DND-41 (cell line): Measurements from ENCODE around the gene HTR1A.

Experiments used
- ATAC-seq: fragments of 200-7000 bp; cut with Tn5 transposase; 3 replicates; pipeline ENCODE4 v1.9.1; 2021; ENCODE audit warnings: low read depth; ENCODE audit not compliant: insufficient read depth
- DNase-seq: peaks from one replicate; pipeline ENCODE4 v3.0.0-alpha.2; 2020
- H2AFZ ChIP-seq: 2 replicates; pipeline ENCODE4 v1.6.0; 2012; ENCODE audit warnings: low read depth, low read length
- H3K27ac ChIP-seq: 2 replicates; pipeline ENCODE4 v1.5.1; 2012; ENCODE audit warnings: low read length, inconsistent platforms
- H3K27me3 ChIP-seq: fragments of 200-600 bp; sonication (generic); 2 replicates; pipeline ENCODE4 v1.6.0; 2012; ENCODE audit warnings: low read length, mild to moderate bottlenecking, inconsistent platforms; ENCODE audit not compliant: insufficient read depth, poor library complexity
- H3K36me3 ChIP-seq: 2 replicates; pipeline ENCODE4 v1.5.1; 2012; ENCODE audit warnings: low read length, inconsistent platforms; ENCODE audit not compliant: insufficient read depth
- H3K4me1 ChIP-seq: 2 replicates; pipeline ENCODE4 v1.5.1; 2012; ENCODE audit warnings: mild to moderate bottlenecking, low read length; ENCODE audit not compliant: insufficient read depth
- H3K4me2 ChIP-seq: 2 replicates; pipeline ENCODE4 v1.6.0; 2012; ENCODE audit warnings: mild to moderate bottlenecking, moderate library complexity, low read length, inconsistent platforms; ENCODE audit not compliant: insufficient read depth
- H3K4me3 ChIP-seq, 2 experiments: fragments of 200-600 bp in 1 of 2; shearing (Covaris generic) in 1 of 2; 2 replicates each; pipeline ENCODE4 v1.5.1; 2012 to 2016; ENCODE audit warnings: inconsistent platforms in 2 of 2, low read length in 2 of 2, mild to moderate bottlenecking in 2 of 2, low read depth in 1 of 2, moderate library complexity in 1 of 2
- H3K79me2 ChIP-seq: 2 replicates; pipeline ENCODE4 v1.6.0; 2012; ENCODE audit warnings: low read length, inconsistent platforms; ENCODE audit not compliant: insufficient read depth
- H3K9ac ChIP-seq: 2 replicates; pipeline ENCODE4 v1.6.0; 2012; ENCODE audit warnings: low read depth, mild to moderate bottlenecking, inconsistent platforms, low read length, moderate library complexity
- H3K9me3 ChIP-seq: 2 replicates; pipeline ENCODE4 v1.5.1; 2012; ENCODE audit warnings: low read length, moderate library complexity, mild to moderate bottlenecking, inconsistent platforms; ENCODE audit not compliant: insufficient read depth, severe bottlenecking
- H4K20me1 ChIP-seq: 2 replicates; pipeline ENCODE4 v1.6.0; 2012; ENCODE audit warnings: low read length; ENCODE audit not compliant: insufficient read depth
- EZH2 ChIP-seq: IDR thresholded peaks from 3 replicates; pipeline ENCODE4 v1.6.1; 2012; ENCODE audit warnings: borderline replicate concordance, low read depth, mild to moderate bottlenecking, moderate library complexity, low read length, inconsistent platforms; ENCODE audit not compliant: severe bottlenecking
- TF ChIP-seq, protein P1 (sequence below): IDR thresholded peaks from 2 replicates; pipeline ENCODE4 v1.5.1; 2012; ENCODE audit warnings: borderline replicate concordance, low read length, moderate library complexity, mild to moderate bottlenecking; ENCODE audit not compliant: poor library complexity, severe bottlenecking; ENCODE audit errors: extremely low read depth

Gene HTR1A

GRCh38 chr5:63953217-63953616, 9.0 kb downstream of the HTR1A start:
- H3K27ac ChIP-seq, result no peak overlapping the region
- H3K9me3 ChIP-seq, result no peaks in the 10 kb centered on the region
- H2AFZ ChIP-seq, result no peak overlapping the region
- no peaks in the 10 kb centered on the region for H3K4me1 ChIP-seq
- H3K79me2 ChIP-seq, result no peaks in the 10 kb centered on the region
- H4K20me1 ChIP-seq, result no peaks in the 10 kb centered on the region
- H3K4me3 ChIP-seq, result no peak overlapping the region
- no peak for TF ChIP-seq EZH2
- TF ChIP-seq, protein P1, sequence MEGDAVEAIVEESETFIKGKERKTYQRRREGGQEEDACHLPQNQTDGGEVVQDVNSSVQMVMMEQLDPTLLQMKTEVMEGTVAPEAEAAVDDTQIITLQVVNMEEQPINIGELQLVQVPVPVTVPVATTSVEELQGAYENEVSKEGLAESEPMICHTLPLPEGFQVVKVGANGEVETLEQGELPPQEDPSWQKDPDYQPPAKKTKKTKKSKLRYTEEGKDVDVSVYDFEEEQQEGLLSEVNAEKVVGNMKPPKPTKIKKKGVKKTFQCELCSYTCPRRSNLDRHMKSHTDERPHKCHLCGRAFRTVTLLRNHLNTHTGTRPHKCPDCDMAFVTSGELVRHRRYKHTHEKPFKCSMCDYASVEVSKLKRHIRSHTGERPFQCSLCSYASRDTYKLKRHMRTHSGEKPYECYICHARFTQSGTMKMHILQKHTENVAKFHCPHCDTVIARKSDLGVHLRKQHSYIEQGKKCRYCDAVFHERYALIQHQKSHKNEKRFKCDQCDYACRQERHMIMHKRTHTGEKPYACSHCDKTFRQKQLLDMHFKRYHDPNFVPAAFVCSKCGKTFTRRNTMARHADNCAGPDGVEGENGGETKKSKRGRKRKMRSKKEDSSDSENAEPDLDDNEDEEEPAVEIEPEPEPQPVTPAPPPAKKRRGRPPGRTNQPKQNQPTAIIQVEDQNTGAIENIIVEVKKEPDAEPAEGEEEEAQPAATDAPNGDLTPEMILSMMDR, result no peak
- H3K36me3 ChIP-seq, result no peaks in the 10 kb centered on the region
- DNase-seq (no peak), ATAC-seq (no peak)
- H3K9ac ChIP-seq, result no peak overlapping the region
- H3K4me2 ChIP-seq, result no peak overlapping the region
- H3K27me3 ChIP-seq, result no peaks in the 10 kb centered on the region

GRCh38 chr5:63935103-63935502, 27.1 kb downstream of the HTR1A start:
- DNase-seq (no peak), ATAC-seq (no peak)
- no peaks in the 10 kb centered on the region for H3K9me3 ChIP-seq
- H3K4me3 ChIP-seq, result no peak overlapping the region
- no peaks in the 10 kb centered on the region for H3K36me3 ChIP-seq
- H3K9ac ChIP-seq, result no peak overlapping the region
- no peaks in the 10 kb centered on the region for H3K79me2 ChIP-seq
- H3K27me3 ChIP-seq, result no peaks in the 10 kb centered on the region
- no peak for TF ChIP-seq EZH2
- TF ChIP-seq, protein P1, result no peak
- no peaks in the 10 kb centered on the region for H4K20me1 ChIP-seq
- no peak overlapping the region for H3K27ac ChIP-seq
- H2AFZ ChIP-seq, result no peak overlapping the region
- H3K4me2 ChIP-seq, result no peak overlapping the region
- H3K4me1 ChIP-seq, result no peaks in the 10 kb centered on the region

GRCh38 chr5:63931836-63932235, 30.4 kb downstream of the HTR1A start:
- no peak for TF ChIP-seq EZH2
- TF ChIP-seq, protein P1, result no peak
- Histone ChIP-seq H3K4me2 (no peak overlapping the region), H3K4me1 (no peaks in the 10 kb centered on the region), H3K27me3 (no peaks in the 10 kb centered on the region), H3K27ac (no peak overlapping the region), H3K36me3 (no peaks in the 10 kb centered on the region), H3K9me3 (no peaks in the 10 kb centered on the region), H2AFZ (no peak overlapping the region), H3K4me3 (no peak overlapping the region), H4K20me1 (no peaks in the 10 kb centered on the region), H3K79me2 (no peaks in the 10 kb centered on the region), H3K9ac (no peak overlapping the region)
- no peak for ATAC-seq
- DNase-seq, result no peak

DNA sequence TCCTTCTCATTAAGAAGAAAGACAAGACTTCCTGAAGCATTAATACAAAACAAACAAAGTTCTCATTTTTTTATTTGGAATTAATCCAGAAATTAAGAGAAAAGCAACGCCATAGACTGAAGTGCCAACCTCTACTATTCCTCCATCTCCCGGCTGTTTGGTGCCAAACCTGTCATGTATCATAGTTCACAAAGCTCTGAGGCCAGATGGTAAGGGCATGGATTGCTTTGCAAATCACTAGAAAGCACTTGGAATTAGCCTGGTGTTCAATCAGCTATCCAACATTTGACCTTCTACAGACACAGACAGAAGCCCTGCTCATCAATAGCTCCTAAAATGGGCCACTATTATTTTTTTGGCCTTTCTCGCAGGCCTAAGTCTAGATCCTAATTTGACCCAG, 33.8 kb downstream of the HTR1A start:
- Histone ChIP-seq H3K27ac (no peak overlapping the region), H3K4me3 (no peak overlapping the region), H4K20me1 (no peaks in the 10 kb centered on the region), H3K36me3 (no peaks in the 10 kb centered on the region), H3K9me3 (no peaks in the 10 kb centered on the region), H3K79me2 (no peaks in the 10 kb centered on the region), H3K4me1 (no peaks in the 10 kb centered on the region), H3K9ac (no peak overlapping the region), H3K4me2 (no peak overlapping the region), H2AFZ (no peak overlapping the region), H3K27me3 (no peaks in the 10 kb centered on the region)
- DNase-seq (no peak), ATAC-seq (no peak)
- TF ChIP-seq, protein P1, result no peak
- no peak for TF ChIP-seq EZH2
